HG02970 (cell line): Measurements from ENCODE around the gene EDAR.

Experiments
- ATAC-seq: cut with Tn5 transposase; IDR thresholded peaks from one replicate; pipeline ENCODE4 v1.9.1; 2021; ENCODE audit warnings: mild to moderate bottlenecking, moderate library complexity, moderate number of reproducible peaks; ENCODE audit not compliant: unreplicated experiment, low FRiP score

Gene EDAR

GRCh38 chr2:108927405-108927804 is 61.6 kb downstream of the EDAR start:
- ATAC-seq, result no peak

- no peak for ATAC-seq
Measured at GRCh38 chr2:108926561-108927380, 62.2 kb downstream of the EDAR start.

- no peak for ATAC-seq
Measured at GRCh38 chr2:108925735-108926134, 63.3 kb downstream of the EDAR start.

GRCh38 chr2:108925286-108925685 is 63.7 kb downstream of the EDAR start:
- ATAC-seq, result no peak

- ATAC-seq, result no peak
Measured at GRCh38 chr2:108924580-108925251, 64.3 kb downstream of the EDAR start.

GRCh38 chr2:108923736-108924579 is 65.1 kb downstream of the EDAR start:
- no peak for ATAC-seq

- no peak for ATAC-seq
Measured at GRCh38 chr2:108923019-108923700, 65.9 kb downstream of the EDAR start.

GRCh38 chr2:108922141-108922915 is 66.7 kb downstream of the EDAR start:
- ATAC-seq, result no peak

- ATAC-seq, result no peak
Measured at GRCh38 chr2:108921096-108922030, 67.7 kb downstream of the EDAR start.

- ATAC-seq, result no peak
Measured at GRCh38 chr2:108920686-108921085, 68.3 kb downstream of the EDAR start.

GRCh38 chr2:108919571-108920373 is 69.2 kb downstream of the EDAR start:
- no peak for ATAC-seq

- ATAC-seq, result no peak
Measured at GRCh38 chr2:108918941-108919341, 70.1 kb downstream of the EDAR start.

GRCh38 chr2:108918156-108918874 is 70.7 kb downstream of the EDAR start:
- no peak for ATAC-seq

- no peak for ATAC-seq
Measured at GRCh38 chr2:108917526-108917925, 71.5 kb downstream of the EDAR start.

GRCh38 chr2:108916796-108917421 is 72.1 kb downstream of the EDAR start:
- no peak for ATAC-seq

GRCh38 chr2:108916122-108916795 is 72.8 kb downstream of the EDAR start:
- ATAC-seq, result no peak
